ENCODE measurements around the gene AGPS.

DNA sequence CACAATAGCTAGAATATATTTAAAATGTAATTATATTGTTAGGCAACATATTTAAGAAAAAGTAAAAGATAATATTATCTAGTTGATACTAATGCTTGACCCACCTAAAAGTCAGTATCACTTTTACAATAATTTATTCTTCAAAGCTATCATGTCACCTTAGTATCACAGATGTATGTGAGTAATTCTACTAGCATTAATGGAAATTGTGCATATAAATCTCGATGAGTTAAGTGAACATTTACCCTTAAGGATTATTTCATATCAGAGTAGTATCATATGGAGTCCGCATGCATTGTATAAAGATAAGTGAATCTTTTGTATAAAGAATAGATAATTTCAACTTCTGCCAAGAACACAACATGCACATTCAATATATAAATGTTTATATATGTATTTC lies 103.4 kb downstream of the AGPS start:
- TF ChIP-seq, protein P1, sequence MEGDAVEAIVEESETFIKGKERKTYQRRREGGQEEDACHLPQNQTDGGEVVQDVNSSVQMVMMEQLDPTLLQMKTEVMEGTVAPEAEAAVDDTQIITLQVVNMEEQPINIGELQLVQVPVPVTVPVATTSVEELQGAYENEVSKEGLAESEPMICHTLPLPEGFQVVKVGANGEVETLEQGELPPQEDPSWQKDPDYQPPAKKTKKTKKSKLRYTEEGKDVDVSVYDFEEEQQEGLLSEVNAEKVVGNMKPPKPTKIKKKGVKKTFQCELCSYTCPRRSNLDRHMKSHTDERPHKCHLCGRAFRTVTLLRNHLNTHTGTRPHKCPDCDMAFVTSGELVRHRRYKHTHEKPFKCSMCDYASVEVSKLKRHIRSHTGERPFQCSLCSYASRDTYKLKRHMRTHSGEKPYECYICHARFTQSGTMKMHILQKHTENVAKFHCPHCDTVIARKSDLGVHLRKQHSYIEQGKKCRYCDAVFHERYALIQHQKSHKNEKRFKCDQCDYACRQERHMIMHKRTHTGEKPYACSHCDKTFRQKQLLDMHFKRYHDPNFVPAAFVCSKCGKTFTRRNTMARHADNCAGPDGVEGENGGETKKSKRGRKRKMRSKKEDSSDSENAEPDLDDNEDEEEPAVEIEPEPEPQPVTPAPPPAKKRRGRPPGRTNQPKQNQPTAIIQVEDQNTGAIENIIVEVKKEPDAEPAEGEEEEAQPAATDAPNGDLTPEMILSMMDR (IDR thresholded peaks at IDR 0.05; ENCODE audit: low read depth, low read length, missing input control), result no peak
- TF ChIP-seq RAD21 (IDR thresholded peaks at IDR 0.05), result no peak
- TF ChIP-seq, protein P2, sequence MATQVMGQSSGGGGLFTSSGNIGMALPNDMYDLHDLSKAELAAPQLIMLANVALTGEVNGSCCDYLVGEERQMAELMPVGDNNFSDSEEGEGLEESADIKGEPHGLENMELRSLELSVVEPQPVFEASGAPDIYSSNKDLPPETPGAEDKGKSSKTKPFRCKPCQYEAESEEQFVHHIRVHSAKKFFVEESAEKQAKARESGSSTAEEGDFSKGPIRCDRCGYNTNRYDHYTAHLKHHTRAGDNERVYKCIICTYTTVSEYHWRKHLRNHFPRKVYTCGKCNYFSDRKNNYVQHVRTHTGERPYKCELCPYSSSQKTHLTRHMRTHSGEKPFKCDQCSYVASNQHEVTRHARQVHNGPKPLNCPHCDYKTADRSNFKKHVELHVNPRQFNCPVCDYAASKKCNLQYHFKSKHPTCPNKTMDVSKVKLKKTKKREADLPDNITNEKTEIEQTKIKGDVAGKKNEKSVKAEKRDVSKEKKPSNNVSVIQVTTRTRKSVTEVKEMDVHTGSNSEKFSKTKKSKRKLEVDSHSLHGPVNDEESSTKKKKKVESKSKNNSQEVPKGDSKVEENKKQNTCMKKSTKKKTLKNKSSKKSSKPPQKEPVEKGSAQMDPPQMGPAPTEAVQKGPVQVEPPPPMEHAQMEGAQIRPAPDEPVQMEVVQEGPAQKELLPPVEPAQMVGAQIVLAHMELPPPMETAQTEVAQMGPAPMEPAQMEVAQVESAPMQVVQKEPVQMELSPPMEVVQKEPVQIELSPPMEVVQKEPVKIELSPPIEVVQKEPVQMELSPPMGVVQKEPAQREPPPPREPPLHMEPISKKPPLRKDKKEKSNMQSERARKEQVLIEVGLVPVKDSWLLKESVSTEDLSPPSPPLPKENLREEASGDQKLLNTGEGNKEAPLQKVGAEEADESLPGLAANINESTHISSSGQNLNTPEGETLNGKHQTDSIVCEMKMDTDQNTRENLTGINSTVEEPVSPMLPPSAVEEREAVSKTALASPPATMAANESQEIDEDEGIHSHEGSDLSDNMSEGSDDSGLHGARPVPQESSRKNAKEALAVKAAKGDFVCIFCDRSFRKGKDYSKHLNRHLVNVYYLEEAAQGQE (IDR thresholded peaks at IDR 0.05), result no peak
